Pericardium fibroblast (primary cell): Measurements from ENCODE around the gene TGIF2LY. TPM values are rescaled to one million over a fixed set of nuclear protein-coding genes. Genes with fewer than 3 reads are reported as not detected.

Experiments
- total RNA-seq: library from RNA; depleted of rRNA; stranded (reverse); fragments of >200 nt; gene quantifications from 2 replicates; pipeline ENCODE4 v1.2.3, GENCODE V29; 2015

The TGIF2LY gene
- total RNA-seq: not detected in 2 replicates

GRCh38 chrY:3578767-3579166 is at the start of gene TGIF2LY:
TGIF2LY (plus strand) TSS chrY:3579067; CDS start chrY:3579245, 178 bp downstream.

